GM12878 (cell line): Measurements from ENCODE around the gene TECR. TPM values are rescaled to one million over a fixed set of nuclear protein-coding genes. Genes with fewer than 3 reads are reported as not detected.

Experiments used
- BCLAF1 ChIP-seq: fragments of 450-650 bp; IDR thresholded peaks from 2 replicates; pipeline ENCODE4 v1.6.1; 2017; ENCODE audit warnings: antibody characterized with exemption, mild to moderate bottlenecking, moderate library complexity
- CBFB ChIP-seq: IDR thresholded peaks from 2 replicates; pipeline ENCODE4 v1.6.1; 2016; ENCODE audit warnings: antibody characterized with exemption, low read depth
- DPF2 ChIP-seq: fragments of 450-650 bp; IDR thresholded peaks from 2 replicates; pipeline ENCODE4 v1.6.1; 2017; ENCODE audit warnings: mild to moderate bottlenecking
- GABPA ChIP-seq: IDR thresholded peaks from 2 replicates; pipeline ENCODE4 v1.6.1; 2014; ENCODE audit warnings: antibody characterized with exemption, low read depth, mild to moderate bottlenecking, inconsistent platforms
- HDAC6 ChIP-seq: fragments of 200-600 bp; sonication (generic); IDR thresholded peaks from one replicate; pipeline ENCODE4 v1.8.0; 2017; ENCODE audit warnings: antibody characterized with exemption; ENCODE audit not compliant: unreplicated experiment
- IRF5 ChIP-seq: fragments of 450-650 bp; IDR thresholded peaks from 2 replicates; pipeline ENCODE4 v1.6.1; 2017; ENCODE audit warnings: borderline replicate concordance
- MYB ChIP-seq: fragments of 150-350 bp; IDR thresholded peaks from 2 replicates; pipeline ENCODE4 v1.6.1; 2014; ENCODE audit warnings: mild to moderate bottlenecking, low read depth, low read length, borderline replicate concordance
- NKRF ChIP-seq: fragments of 450-650 bp; conservative IDR thresholded peaks from 2 replicates; pipeline ENCODE4 v1.6.1; 2017; ENCODE audit warnings: mild to moderate bottlenecking, moderate library complexity
- PAX8 ChIP-seq: fragments of 450-650 bp; IDR thresholded peaks from 2 replicates; pipeline ENCODE4 v1.6.1; 2017; ENCODE audit warnings: mild to moderate bottlenecking, moderate library complexity
- RAD21 ChIP-seq: IDR thresholded peaks from 2 replicates; pipeline ENCODE4 v1.6.1; 2011; ENCODE audit warnings: mild to moderate bottlenecking, low read depth, low read length, moderate library complexity; ENCODE audit not compliant: insufficient read depth
- SIX5 ChIP-seq: IDR thresholded peaks from 2 replicates; pipeline ENCODE4 v1.6.1; 2011; ENCODE audit warnings: mild to moderate bottlenecking, low read depth, low read length, moderate library complexity; ENCODE audit not compliant: severe bottlenecking
- ZNF24 ChIP-seq: fragments of 450-650 bp; IDR thresholded peaks from 2 replicates; pipeline ENCODE4 v1.6.1; 2017; ENCODE audit warnings: antibody characterized with exemption, mild to moderate bottlenecking
- ZNF592 ChIP-seq: fragments of 450-650 bp; IDR thresholded peaks from 2 replicates; pipeline ENCODE4 v1.6.1; 2017; ENCODE audit warnings: mild to moderate bottlenecking, moderate library complexity
- ZNF687 ChIP-seq: fragments of 450-650 bp; IDR thresholded peaks from 2 replicates; pipeline ENCODE4 v1.6.1; 2017; ENCODE audit warnings: mild to moderate bottlenecking, moderate library complexity
- ZSCAN29 ChIP-seq: fragments of 450-650 bp; IDR thresholded peaks from 2 replicates; pipeline ENCODE4 v1.6.1; 2017; ENCODE audit warnings: mild to moderate bottlenecking, moderate library complexity
- polyA plus RNA-seq, 11 experiments: library from polyadenylated mRNA; depleted of rRNA in 4 of 11; unstranded in 6 of 11; stranded (reverse) in 5 of 11; fragments of >200 nt; fragmentation: Nextera tagmentation in 4 of 11; fragmentation: Illumina TruSeq in 1 of 11; extraction: Ambion mirVana in 4 of 11; extraction: Trizol in 1 of 11; gene quantifications; 1 replicate in 1 of 11; 2 replicates in 10 of 11; pipeline versions ENCODE4 v1.2.1 to v1.2.3, GENCODE V29; 2011 to 2016; ENCODE audit warnings: inconsistent platforms in 2 of 11, missing spikeins in 2 of 11, low read depth in 1 of 11
- total RNA-seq, 4 experiments: library from RNA; depleted of rRNA in 3 of 4; stranded (reverse); fragments of >200 nt in 3 of 4; fragmentation: Illumina TruSeq in 1 of 4; extraction: Trizol in 1 of 4; gene quantifications; 2 replicates each; pipeline versions ENCODE4 v1.2.1 to v1.2.3, GENCODE V29; 2013 to 2021

The TECR gene
- total and polyA plus RNA-seq, 10 of the 15 experiments (the other 5 are each of a cell fraction or from before 2014, with no cell fraction given) = 9.6 to 157 (median 64.2) TPM

GRCh38 chr19:14580623-14581237 lies 51.3 kb downstream of the TECR start (continued):
- TF ChIP-seq NKRF (peak; percentile 67; the same call in 1 of the 2 replicates), IRF5 (no peak), CBFB (peak; percentile 22; the same call in 1 of the 2 replicates), DPF2 (peak; percentile 73), ZSCAN29 (no peak), RAD21 (no peak), ZNF592 (no peak), ZNF24 (0 out of 2 replicates have a peak, but pooled peaks have one; percentile 14), PAX8 (no peak), BCLAF1 (no peak), MYB (no peak), ZNF687 (0 out of 2 replicates have a peak, but pooled peaks have one; percentile 21), GABPA (no peak), HDAC6 (no peak), SIX5 (no peak)
